IPS DF 6.9 (cell line): ENCODE data around the gene EME2.
"Not testable (repeated sequence)": the region's sequence is repeated elsewhere in the genome, so short reads cannot be mapped to it uniquely, and the experiment has no call there.

Experiments used
- DNase-seq: peaks from one replicate; pipeline ENCODE4 v3.0.0-alpha.2; 2013; ENCODE audit warnings: low read depth, low spot score
- H3K27ac ChIP-seq: one replicate; pipeline ENCODE4 v1.5.1; 2013; ENCODE audit warnings: low read length, control low read depth
- H3K27me3 ChIP-seq: 2 replicates; pipeline ENCODE4 v1.6.1; 2013; ENCODE audit warnings: mild to moderate bottlenecking, low read length; ENCODE audit not compliant: control insufficient read depth, insufficient read depth
- H3K36me3 ChIP-seq: 2 replicates; pipeline ENCODE4 v1.6.1; 2013; ENCODE audit warnings: low read length; ENCODE audit not compliant: control insufficient read depth, insufficient read depth
- H3K4me1 ChIP-seq: 2 replicates; pipeline ENCODE4 v1.6.1; 2013; ENCODE audit warnings: low read length; ENCODE audit not compliant: control insufficient read depth, insufficient read depth
- H3K4me3 ChIP-seq: 2 replicates; pipeline ENCODE4 v1.5.1; 2013; ENCODE audit warnings: mild to moderate bottlenecking, low read length
- H3K9me3 ChIP-seq: 2 replicates; pipeline ENCODE4 v1.6.1; 2013; ENCODE audit warnings: low read length, inconsistent platforms; ENCODE audit not compliant: control insufficient read depth, insufficient read depth
- WGBS: extraction: QIAGEN DNeasy Blood & Tissue Kit; methylation state at CpG from one replicate; pipeline ENCODE4 v1.1.7; 2013; ENCODE audit warnings: mixed read lengths, missing lambda C conversion rate; ENCODE audit not compliant: insufficient read length, insufficient coverage; 5-methylcytosine and 5-hydroxymethylcytosine counted together

EME2 gene

GRCh38 chr16:1791943-1792812, 19.6 kb downstream of the EME2 start:
- DNase-seq = no peak
- no peaks in the 10 kb centered on the region; the same call in 1 of the 2 replicates for H3K4me1 ChIP-seq
- H3K27ac ChIP-seq = no peak overlapping the region
- WGBS = no CpG with 5 or more reads among the region's 59 CpGs
- no peaks in the 10 kb centered on the region; the same call in 1 of the 2 replicates for H3K9me3 ChIP-seq
- no peak overlapping the region for H3K4me3 ChIP-seq
- H3K27me3 ChIP-seq = no peaks in the 10 kb centered on the region
- peaks cover 17% of the 10 kb centered on the region for H3K36me3 ChIP-seq

GRCh38 chr16:1792836-1793577, 20.4 kb downstream of the EME2 start:
- Histone ChIP-seq H3K4me3 (no peak overlapping the region), H3K27me3 (no peaks in the 10 kb centered on the region), H3K4me1 (no peaks in the 10 kb centered on the region; the same call in 1 of the 2 replicates), H3K27ac (no peak overlapping the region), H3K9me3 (no peaks in the 10 kb centered on the region; the same call in 1 of the 2 replicates), H3K36me3 (peaks cover 14% of the 10 kb centered on the region)
- DNase-seq = no peak
- WGBS = no CpG with 5 or more reads among the region's 33 CpGs

- Histone ChIP-seq H3K4me3 (no peak within 1 kb of the TSS), H3K9me3 (peaks cover 1% of the 10 kb centered on the region), H3K4me1 (no peaks in the 10 kb centered on the region; the same call in 1 of the 2 replicates), H3K27me3 (no peaks in the 10 kb centered on the region), H3K27ac (no peak within 1 kb of the TSS), H3K36me3 (peaks cover 7% of the 10 kb centered on the region)
- no CpG with 5 or more reads among the region's 28 CpGs for WGBS
- DNase-seq = no peak
These were observed 21.1 kb downstream of the EME2 start, which contains the start of gene IGFALS for GRCh38 chr16:1793578-1794220. IGFALS (minus strand) TSS chr16:1793705; CDS start chr16:1793652, 53 bp downstream.

- WGBS = no CpG with 5 or more reads among the region's 18 CpGs
These were observed 21.7 kb downstream of the EME2 start for GRCh38 chr16:1794221-1794871.

GRCh38 chr16:1794908-1795666, 22.5 kb downstream of the EME2 start:
- Histone ChIP-seq H3K4me1 (no peaks in the 10 kb centered on the region; the same call in 1 of the 2 replicates), H3K27me3 (no peaks in the 10 kb centered on the region), H3K36me3 (peaks cover 3% of the 10 kb centered on the region), H3K4me3 (no peak overlapping the region; the same call in 1 of the 2 replicates), H3K27ac (no peak overlapping the region), H3K9me3 (peaks cover 3% of the 10 kb centered on the region)
- no CpG with 5 or more reads among the region's 32 CpGs for WGBS
- DNase-seq = no peak

More at GRCh38 chr16:1794221-1794871, 21.7 kb downstream of the EME2 start:
- H3K27me3 ChIP-seq = no peaks in the 10 kb centered on the region
- DNase-seq = no peak
- peaks cover 3% of the 10 kb centered on the region for H3K9me3 ChIP-seq
- H3K4me3 ChIP-seq = no peak overlapping the region
- H3K4me1 ChIP-seq = no peaks in the 10 kb centered on the region; the same call in 1 of the 2 replicates
- no peak overlapping the region for H3K27ac ChIP-seq
- peaks cover 3% of the 10 kb centered on the region for H3K36me3 ChIP-seq

GRCh38 chr16:1799263-1799662, 26.7 kb downstream of the EME2 start:
- H3K27ac ChIP-seq, H3K36me3 ChIP-seq, DNase-seq, H3K4me3 ChIP-seq, H3K27me3 ChIP-seq, H3K4me1 ChIP-seq, H3K9me3 ChIP-seq: not testable (repeated sequence)
- no CpG with 5 or more reads among the region's 5 CpGs for WGBS

GRCh38 chr16:1800701-1801100, 28.1 kb downstream of the EME2 start:
- no peaks in the 10 kb centered on the region for H3K27me3 ChIP-seq
- no peak for DNase-seq
- no peaks in the 10 kb centered on the region for H3K36me3 ChIP-seq
- H3K9me3 ChIP-seq = peaks cover 3% of the 10 kb centered on the region
- H3K4me1 ChIP-seq = no peaks in the 10 kb centered on the region
- WGBS = no CpG with 5 or more reads among the region's 10 CpGs
- no peak overlapping the region for H3K4me3 ChIP-seq
- no peak overlapping the region for H3K27ac ChIP-seq

- no peaks in the 10 kb centered on the region; the same call in 1 of the 2 replicates for H3K9me3 ChIP-seq
- no peaks in the 10 kb centered on the region for H3K36me3 ChIP-seq
- no peak overlapping the region for H3K4me3 ChIP-seq
- H3K4me1 ChIP-seq = no peaks in the 10 kb centered on the region
- no peaks in the 10 kb centered on the region for H3K27me3 ChIP-seq
- no peak for DNase-seq
- no CpG with 5 or more reads among the region's 10 CpGs for WGBS
- H3K27ac ChIP-seq = no peak overlapping the region
These were observed 35.0 kb downstream of the EME2 start for GRCh38 chr16:1807626-1808025.

- Histone ChIP-seq H3K9me3 (no peaks in the 10 kb centered on the region; the same call in 1 of the 2 replicates), H3K4me1 (no peaks in the 10 kb centered on the region), H3K36me3 (no peaks in the 10 kb centered on the region), H3K4me3 (no peak overlapping the region), H3K27me3 (no peaks in the 10 kb centered on the region), H3K27ac (no peak overlapping the region)
- no peak for DNase-seq
- no CpG with 5 or more reads among the region's 18 CpGs for WGBS
These were observed 36.1 kb downstream of the EME2 start for GRCh38 chr16:1808691-1809090.
